NT2/D1 (cell line): ENCODE results near the gene AGBL4.

Experiments
- SUZ12 ChIP-seq: IDR thresholded peaks from 2 replicates; pipeline ENCODE4 v1.6.1; 2011; ENCODE audit not compliant: insufficient read length, insufficient read depth; ENCODE audit errors: extremely low read depth
- ZNF274 ChIP-seq: IDR thresholded peaks from 2 replicates; pipeline ENCODE4 v1.6.1; 2011; ENCODE audit warnings: mild to moderate bottlenecking, low read depth, low read length

DNA sequence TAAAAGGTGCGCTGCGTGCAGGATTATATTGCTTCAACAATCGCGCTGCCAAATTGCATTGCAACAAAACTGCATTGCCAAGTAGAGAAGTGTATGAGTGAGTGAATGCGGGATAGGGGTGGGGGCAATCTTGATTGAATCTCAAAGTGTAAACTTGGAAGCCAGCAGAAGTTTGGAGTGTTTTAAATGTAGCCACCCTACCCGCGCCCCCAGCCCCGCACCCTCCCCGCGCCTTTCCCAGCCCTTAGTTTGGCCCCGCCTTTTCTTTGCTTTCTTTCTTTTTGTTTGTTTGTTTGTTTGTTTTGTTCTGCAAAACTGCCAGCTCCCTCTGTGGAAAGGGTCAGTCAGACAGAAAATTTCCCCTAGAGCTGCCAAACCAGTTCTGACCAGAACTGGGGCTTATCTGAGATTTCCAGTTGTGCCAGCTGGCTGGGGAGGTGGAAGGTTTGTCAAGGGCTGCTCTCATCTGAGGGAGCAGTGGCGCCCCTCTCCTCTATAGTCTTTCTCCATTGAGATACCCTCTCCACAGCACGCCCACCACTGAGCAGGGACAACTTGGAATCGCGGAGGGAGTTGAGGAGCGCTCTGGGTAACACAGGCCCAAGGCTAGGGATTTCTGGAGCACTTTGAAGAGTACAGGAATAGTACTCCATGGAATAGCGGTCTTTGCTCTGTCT lies 1246.4 kb downstream of the AGBL4 start:
- TF ChIP-seq ZNF274 (no peak), SUZ12 (no peak)
